Stimulated activated CD4-positive, alpha-beta T cell treated with anti-CD3 and anti-CD28 coated beads, Interleukin-2, amount 100 ng/mL, for 48 hours (primary cell): ENCODE results near the gene RPS6KL1.

Experiments used
- DNase-seq, 2 donors: peaks; one replicate each; pipeline ENCODE4 v3.0.0-alpha.2; 2020

RPS6KL1 gene

DNA sequence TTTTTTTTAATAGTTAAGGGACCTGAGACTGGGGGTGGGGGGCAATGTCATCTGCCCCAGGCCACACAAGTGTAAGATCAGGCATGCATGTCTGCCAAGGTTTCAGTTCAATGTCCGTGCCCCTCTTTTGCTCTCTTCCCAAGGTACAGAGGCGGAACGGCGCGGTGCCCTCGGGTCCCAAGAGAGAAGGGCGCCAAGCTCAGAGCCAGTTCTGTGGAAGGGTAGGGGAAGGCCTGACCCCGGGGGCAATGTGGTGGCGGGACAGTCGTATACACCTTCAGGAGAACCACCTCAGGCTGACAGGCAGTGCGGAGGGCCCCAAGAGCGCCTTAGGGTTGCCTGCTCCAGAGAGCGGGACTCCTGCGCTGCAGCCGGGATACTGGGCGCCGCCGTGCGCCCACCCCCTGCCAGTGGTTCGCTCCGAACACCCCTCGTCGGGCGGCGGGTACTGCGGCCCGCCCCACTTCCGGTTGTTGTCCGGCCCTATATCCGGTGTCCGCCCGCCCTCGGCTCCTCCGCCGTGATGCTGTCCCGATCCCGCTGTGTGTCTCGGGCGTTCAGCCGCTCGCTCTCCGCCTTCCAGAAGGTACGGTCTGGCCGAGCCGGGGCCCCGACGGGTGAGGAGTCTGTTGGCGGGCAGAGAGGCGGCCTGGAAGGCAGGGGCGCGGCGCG, 41.5 kb downstream of the RPS6KL1 start, which contains the start of gene DLST:
Gene DLST, plus strand, starts transcription at position 486 of the 672 bp plus-strand sequence. Its CDS starts 38 bp downstream, at position 524.
- peak; percentile 85 to 89 for DNase-seq

DNA sequence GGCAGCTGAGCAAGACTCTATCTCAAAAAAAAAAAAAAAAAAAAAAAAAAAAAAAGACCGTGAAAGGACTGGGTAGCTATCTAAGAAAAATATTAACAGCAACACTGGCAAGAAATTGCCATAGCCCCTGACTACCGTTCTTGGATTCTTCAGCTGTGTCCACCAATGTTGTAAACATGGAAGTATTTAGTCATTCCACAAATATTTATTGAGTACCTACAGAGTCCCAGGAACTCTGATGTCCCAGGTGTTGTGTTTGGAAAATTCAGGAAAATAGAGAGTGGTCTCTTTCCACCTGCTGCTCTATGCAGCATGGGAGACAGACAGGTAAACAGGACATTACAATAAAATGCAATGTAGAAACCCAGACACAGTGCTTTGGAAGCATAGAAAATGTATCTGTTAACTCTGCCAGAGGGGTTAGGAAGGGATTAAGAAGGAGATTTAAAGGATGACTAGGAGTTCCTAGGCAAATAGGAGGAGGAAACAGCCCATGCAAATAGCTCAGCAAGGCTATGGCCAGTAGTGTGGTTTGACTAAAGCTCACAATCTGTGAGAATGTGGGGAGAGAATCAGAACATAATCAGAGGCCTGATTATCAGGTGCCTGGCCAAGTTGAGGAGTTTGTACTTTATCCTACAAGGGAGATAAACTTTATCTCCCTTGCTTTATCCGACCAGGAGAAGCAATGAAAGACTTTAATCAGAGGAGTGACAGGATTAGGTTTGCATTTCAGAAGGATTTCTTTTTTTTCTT, 43.5 kb downstream of the RPS6KL1 start:
- no peak for DNase-seq

DNA sequence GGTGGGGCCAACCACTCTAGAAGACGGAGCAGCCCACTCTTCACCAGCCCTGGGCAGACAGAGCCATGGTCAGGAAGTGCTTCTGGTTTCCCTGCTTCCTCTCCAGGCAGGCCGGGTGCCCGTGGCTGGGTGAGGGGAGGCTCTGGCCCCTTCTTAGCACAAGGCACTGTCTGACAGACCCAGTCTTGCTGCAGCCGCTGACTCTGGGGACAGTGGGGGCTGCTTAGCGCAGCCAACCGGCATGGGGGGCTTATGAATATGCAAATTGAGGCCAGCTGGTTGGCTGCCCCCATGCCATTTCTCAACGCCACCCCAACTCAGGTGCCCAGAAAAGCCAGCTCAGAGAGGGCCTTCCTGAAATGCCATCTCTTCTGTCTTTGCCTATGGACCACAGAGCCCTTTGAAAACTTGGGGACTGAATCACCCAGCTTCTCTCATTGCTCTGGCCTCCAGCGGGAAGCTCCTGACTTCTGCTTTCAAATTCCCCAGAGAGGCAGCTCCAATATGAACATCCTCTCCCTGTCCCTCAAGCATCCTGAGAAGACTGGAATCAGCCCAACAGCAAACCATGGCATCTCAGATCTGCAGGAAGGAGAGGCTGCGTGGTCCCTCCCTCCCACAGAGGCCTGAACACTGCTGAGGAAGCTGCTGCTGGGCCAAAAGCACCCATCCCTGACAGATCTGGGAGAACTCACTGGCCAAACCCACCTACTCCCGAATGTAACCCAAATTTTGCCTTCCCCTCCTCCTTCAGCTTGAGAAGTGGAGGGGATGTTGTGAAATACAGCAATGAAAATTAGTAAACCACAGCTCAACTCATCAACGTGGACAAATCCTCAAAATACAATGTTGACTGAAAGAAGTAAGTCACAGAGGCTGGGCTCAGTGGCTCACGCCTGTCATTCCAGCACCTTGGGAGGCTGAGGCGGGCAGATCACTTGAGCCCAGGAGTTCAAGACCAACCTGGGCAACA, 46.8 kb downstream of the RPS6KL1 start, which contains the start of gene PROX2:
Gene PROX2, minus strand, starts transcription at position 205 of the 973 bp plus-strand sequence. CDS start 12,311 bp downstream, outside the sequence.
- no peak for DNase-seq

DNA sequence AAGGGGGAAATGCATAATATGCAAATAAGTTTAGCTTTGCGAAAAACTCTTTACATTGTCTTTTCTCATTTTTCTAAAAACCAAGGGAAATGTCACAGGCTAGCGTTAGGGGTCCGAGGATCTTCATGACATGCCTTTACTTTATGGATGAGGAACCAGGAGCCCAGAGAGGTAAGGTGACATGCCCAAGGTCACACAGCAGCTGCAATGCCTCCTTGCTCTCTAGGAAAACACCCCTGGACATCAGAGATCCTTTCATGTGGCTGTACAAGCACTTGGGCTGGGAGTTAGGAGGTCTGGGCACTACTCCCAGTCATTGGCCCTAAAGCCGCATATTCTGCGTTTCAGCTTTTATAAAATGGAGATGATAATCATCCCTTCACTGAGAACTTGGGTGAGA, 47.9 kb downstream of the RPS6KL1 start:
- DNase-seq = no peak

DNA sequence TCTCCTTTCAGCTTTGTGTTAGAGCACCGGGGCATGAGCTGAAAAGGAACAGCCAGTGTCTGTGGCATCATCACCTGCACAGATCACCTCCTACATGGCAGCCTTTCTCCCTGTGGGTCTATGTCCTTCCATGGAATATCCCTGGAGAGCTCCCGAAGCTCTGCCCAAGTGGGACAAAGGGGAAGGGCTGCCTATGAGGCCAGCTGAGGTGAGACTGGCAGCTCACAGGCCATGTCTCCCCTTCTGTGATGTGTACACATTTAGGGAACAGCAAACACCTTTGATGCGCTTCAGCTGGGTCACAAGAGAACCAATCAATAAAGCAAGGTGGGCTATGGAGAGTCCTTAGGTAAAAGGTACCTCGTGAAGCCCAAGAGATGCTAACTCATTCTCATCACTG, 51.2 kb downstream of the RPS6KL1 start:
- no peak for DNase-seq

DNA sequence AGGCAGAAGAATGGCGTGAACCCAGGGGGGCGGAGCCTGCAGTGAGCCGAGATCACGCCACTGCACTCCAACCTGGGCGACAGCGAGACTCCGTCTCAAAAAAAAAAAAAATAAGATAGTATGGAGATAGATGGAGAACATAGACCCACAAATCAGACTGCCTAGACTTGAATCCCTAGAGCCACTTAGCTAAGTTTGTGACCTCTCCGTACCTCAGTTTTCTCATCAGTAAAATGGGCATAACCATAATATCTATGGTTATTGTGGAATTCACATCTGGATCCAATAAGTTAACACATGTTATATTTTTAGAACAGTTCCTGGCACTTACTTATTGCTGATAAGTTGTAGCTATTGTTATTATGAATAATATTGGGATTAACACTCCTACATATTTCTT, 54.3 kb downstream of the RPS6KL1 start:
- DNase-seq = no peak

DNA sequence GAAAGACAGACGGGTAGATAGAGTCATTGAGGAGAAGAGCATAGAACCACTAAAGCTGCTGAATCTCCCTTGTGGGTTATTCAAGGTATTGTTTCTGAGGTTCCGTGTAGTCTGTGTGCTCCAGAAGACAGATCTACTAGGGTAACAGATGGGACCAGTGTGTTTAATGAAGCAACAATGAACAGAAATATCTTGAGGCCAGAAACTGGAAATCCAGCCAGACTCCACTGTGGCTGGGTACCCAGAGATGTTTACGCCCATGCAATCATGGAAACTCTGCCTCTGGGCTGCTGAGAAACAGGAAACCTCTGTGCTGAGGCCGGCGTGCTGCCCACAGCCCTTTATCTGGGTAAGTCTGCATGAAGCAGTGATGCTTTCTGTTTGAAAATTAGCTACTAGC, 55.4 kb downstream of the RPS6KL1 start:
- DNase-seq = peak in 1 of 2 donors; percentile 41

DNA sequence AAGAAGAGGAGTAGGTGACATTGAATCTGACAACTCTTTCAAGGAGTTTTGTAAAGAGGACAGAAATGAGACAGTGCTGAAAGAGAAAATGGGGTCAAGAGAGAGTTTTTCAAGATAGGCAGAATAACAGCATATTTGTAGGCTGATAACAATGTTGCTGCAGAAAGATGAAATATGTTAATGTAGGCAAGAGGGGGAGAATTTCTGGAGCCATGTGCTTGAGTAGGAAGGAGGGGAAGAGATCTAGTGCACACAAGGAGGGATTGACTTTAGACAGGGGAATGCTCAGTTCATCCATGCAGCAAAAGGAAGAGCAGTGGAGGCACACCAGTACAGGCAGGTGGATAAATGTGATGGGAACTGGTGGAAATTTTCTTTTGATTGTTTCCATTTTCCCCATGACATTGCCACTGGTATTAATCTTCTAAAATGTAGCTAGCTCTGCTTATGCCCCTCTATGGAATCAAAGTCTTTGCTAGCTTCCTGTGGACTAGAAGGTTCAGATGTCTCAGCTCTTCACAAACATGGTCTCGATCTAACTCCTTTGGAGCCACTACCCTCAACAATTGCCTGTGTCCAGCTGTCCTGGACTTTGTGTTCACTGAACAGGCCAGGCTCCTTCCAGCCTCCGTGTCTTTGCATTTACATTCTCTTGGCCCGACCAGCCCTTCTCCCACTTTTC, 56.2 kb downstream of the RPS6KL1 start:
- no peak for DNase-seq

DNA sequence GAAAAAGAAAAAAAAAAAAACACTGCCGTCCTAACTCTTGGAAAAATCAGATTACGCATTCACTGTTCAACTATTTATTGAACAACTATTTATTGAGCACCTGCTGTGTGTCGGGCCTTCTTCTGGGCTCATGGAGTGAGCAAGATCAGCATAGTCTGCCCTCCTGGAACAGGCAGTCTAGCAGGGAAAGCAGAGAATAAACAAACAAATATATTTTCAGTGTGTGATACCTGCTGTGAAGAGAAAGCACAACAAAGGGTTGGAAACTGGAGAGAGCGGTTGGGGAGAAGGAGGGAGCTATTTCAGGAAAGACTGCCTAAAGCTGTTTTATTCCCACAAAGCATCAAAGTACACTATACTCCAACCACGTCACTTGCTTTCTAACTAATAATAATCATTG, 57.9 kb downstream of the RPS6KL1 start:
- DNase-seq = no peak

DNA sequence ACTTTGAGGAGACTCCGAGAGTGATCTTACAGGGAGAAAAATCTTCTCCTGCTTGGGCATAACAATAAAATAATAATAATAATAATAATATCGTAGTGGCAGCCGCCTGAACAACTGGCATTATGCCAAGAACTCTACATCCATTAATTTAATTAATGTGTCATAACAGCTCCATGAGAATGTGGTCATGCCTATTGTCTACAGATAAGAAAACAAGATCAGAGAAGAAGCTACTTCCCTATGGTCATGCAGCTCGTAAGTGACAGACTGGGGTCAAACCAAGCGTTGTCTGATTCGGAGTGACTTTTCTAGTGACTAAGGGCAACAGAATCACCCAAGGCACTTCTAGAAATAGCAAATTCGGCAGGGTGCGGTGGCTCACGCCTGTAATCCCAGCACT, 58.9 kb downstream of the RPS6KL1 start:
- DNase-seq = no peak

DNA sequence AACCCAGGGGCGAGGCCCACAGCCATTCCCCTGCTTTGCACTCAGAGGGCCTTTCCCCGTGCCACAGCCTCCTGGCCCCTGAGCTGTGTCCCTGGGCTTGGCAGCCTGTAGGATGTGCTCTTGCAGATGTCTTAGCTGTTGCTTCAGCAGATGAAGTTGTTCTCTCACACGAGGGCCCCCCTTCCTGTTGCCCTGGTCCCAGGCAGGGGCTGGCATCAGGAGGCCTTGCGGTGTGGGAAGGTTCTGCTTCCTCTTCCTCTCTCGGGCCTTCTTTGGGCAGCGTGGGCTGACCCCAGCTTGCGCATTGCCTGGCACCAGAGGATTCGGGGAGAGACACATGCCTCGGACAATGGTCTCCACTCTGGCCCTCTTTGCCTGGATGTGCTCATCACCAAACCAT, 59.8 kb downstream of the RPS6KL1 start:
- DNase-seq = no peak

DNA sequence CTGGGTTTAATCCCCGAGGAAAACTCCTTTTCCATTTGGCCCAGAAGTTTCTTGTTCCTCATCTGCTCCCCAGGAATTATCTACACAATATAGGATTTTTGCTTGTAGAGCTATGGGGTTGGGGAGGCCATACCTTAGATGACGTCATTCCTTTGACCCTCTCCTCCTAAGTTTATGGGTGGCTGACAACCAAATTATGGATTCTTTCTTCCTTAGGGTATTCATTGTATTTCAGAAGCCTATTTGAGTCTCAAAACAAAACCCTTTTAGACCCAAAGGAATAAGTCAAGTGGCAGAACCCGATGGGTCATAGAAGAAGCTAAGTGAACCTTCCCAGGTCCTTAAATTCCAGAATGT, 61.3 kb downstream of the RPS6KL1 start:
- no peak for DNase-seq

DNA sequence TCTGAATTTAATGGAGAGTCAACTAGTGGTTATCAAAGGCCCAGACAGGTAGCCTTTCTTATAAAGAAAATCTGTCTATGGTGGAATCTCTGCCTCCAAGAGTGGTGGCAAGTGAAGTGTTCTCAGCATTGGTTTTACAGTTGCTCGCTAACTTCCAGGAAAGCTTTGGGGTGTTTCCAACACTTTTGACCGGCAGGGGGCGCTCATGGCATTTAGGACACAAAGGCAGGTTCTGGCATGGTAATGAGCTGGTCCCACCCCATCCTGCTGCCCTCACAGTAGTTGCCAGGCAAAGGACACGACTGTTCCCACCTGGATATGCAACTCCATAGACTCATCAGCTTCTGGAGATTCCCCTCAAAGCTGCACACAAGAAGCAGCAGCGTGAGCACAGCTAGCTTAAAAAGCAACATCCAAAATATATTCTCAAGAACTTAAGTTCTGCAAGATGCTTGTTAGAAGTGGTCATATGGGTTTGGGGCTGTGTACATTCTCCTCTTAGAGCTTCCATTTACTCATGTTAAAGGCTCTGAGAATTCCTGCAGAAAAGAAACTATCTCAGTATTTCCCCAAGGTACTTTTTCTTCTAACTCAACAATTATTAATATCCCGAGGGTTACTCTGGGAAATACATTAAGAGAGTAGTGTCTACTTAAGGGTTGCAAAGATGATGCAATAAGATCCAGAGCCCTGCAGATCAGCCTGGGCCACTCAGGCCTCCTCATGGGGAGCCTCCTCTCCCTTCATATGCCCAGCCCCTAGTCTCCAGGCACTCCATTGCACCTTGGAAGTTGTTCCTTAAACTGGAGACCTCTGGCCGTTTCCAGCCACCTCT, 61.9 kb downstream of the RPS6KL1 start:
- DNase-seq = peak; percentile 95 to 99

DNA sequence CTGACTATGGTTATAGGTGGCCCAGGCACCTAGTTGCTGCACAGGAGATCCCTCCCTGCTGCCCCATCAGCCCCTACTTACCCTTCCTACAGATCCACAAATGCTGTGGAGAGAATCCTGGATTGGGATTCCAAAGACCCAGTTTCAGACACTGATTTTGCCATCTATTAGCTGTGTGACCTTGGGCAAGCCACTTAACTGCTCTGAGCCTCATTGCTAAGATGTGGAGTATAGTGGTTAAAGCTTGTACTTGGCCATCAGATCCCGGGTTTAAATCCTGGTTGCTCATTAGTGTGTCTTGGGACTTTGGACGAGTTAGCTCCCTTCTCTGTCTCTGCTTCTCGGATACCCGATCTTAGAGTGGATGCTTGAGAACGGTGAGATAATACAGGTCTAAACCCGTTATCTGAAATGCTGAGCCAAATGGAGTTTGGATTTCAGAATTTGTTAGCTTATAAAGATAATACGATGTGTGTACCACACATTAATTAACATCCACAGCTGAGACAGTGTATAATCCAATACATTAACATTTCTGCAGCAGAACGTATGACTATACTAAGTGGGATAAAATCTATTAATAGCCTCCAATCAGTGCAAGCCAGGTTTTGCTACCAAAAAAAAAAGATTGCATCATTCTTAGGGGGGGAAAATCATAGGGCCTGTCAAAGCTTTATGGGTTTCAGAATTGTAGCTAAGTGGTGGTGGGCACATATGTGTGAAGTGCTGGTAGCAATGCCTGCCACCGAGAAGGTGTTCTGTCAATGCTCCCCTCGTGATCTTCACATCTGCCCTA, 63.1 kb downstream of the RPS6KL1 start:
- DNase-seq = no peak

DNA sequence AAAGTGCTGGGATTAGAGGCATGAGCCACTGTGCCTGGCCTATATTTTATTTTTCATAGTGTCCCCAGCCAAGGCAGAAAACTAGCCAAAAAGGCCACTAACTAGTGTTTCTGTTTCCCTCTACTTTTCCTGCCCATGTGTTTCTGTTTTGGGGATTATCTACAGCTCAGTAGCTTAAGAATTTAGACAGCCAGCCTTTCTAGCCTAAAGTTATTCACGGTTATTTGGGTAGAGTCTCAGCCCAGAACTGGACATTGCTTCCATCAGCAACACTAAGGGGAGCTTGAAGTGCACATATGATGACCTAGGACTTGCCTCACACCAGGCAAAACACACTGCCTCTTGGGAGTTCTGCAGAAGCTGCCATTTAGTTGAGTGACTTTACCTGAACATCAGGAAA, 65.0 kb downstream of the RPS6KL1 start:
- no peak for DNase-seq

DNA sequence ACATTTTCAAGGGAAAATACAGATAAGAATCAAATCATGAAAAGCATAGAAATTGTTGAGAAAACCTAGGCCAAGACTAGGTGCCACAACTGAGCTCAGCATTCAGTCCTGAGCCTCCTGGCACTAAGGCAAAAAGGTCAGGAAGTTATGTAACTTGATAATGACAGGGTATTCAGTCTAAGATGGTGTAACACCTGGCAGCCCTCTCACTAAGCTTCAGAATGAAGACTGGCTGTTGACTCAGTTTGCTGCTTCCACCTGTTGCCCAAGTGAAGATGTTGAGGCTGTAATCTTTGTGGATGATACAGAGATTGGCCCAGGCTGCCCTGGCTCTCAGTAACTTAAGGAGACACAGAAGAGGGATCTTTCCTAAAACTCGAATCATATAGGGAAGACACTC, 66.7 kb downstream of the RPS6KL1 start:
- DNase-seq = no peak

DNA sequence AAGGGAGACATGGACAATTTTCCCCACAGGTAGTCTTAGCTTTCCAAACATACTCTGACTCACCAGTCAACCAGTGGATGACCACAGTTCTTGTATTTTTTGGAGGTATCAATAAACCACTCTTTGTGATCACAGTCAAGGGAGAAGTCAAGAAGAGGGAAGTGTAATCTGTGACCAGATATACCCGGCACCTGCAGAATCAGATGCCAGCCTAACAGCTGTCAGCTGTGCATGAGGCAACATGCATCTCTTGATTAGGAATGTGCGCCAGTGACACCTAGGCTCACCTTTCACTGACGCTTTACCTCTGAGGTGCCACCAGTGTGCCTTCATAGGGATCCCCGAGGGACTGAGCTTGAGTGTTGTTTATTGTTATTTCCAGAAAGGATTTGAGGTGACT, 67.1 kb downstream of the RPS6KL1 start:
- DNase-seq = no peak

DNA sequence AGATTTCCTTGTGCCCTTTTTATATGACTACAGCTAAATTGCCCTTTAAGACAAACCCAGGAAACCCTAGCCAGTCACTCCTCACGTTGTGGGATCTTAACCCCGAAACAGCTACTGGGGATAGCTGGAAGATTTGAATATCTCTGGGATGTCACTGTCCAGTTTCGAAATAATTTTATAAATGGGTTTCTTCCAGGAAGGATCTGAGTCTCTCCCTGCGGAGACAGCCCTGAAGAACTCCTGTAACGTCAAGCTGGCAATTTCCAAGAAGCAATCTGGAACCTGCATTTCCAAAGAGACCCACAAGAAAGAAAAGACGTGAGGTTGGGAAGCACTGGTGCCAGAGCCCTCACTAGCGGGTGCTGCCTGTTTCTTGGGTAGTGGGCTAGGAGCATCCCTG, 68.0 kb downstream of the RPS6KL1 start:
- no peak for DNase-seq
